ENCODE data around the gene PXK.
"Not testable (repeated sequence)": the region's sequence is repeated elsewhere in the genome, so short reads cannot be mapped to it uniquely, and the experiment has no call there.

PXK gene

DNA sequence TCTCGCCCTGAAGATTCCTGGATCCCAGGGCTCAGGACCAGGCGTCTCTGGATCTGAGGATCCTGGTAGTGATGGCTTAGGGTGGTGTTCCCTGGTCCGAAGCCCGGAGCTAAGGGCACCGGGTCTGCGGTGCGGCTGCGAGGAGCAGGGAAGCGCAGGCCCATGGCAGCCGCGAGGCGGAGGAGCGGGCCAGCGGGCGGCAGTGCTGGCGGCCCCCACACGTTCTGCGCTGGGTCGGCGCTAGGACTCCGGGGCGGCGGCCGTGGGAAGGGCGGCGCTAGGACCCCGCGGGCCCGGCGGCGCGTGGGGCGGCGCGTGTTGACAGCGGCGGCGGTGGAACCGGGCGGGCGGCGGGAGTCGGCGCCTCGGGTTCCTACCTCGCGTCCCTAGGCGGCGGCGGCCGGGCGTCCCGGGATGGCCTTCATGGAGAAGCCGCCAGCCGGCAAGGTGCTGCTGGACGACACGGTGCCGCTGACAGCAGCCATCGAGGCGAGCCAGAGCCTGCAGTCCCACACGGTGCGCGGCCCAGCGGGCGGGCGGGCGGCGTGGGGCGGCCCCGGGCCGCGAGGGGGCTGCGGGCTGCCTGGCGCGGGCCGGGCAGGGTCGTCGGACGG, at the start of gene PXK:
PXK (plus strand) TSS at position 318 of the 614 bp plus-strand sequence; CDS start at position 415, 97 bp downstream.
- Histone ChIP-seq H3K4me1 (ENCODE audit: control insufficient read depth, insufficient read depth, low read length) (peaks cover 44% of the 10 kb centered on the region), H3K36me3 (ENCODE audit: control insufficient read depth, insufficient read depth, low read length, severe bottlenecking) (no peaks in the 10 kb centered on the region), H3K27me3 (replicated peaks; ENCODE audit: control insufficient read depth, insufficient read depth, low read length) (no peaks in the 10 kb centered on the region), H3K9ac (ENCODE audit: low read length) (peak within 1 kb of the TSS; percentile 90), H3K9me3 (ENCODE audit: control insufficient read depth, low read length) (no peaks in the 10 kb centered on the region), H3K4me3 (ENCODE audit: low read length) (peak within 1 kb of the TSS; percentile 93)
- peak; percentile 93 for DNase-seq (ENCODE audit: low read depth)

- H3K4me3 ChIP-seq (ENCODE audit: low read length) = no peak overlapping the region
- no peak overlapping the region for H3K9ac ChIP-seq (ENCODE audit: low read length)
- no peaks in the 10 kb centered on the region for H3K27me3 ChIP-seq (replicated peaks; ENCODE audit: control insufficient read depth, insufficient read depth, low read length)
- H3K36me3 ChIP-seq (ENCODE audit: control insufficient read depth, insufficient read depth, low read length, severe bottlenecking) = peaks cover 14% of the 10 kb centered on the region
- no peak for DNase-seq (ENCODE audit: low read depth)
- H3K4me1 ChIP-seq (ENCODE audit: control insufficient read depth, insufficient read depth, low read length) = no peaks in the 10 kb centered on the region
- no peaks in the 10 kb centered on the region for H3K9me3 ChIP-seq (ENCODE audit: control insufficient read depth, low read length)
Measured at GRCh38 chr3:58285334-58285733, 47.4 kb upstream of the PXK start.

DNA sequence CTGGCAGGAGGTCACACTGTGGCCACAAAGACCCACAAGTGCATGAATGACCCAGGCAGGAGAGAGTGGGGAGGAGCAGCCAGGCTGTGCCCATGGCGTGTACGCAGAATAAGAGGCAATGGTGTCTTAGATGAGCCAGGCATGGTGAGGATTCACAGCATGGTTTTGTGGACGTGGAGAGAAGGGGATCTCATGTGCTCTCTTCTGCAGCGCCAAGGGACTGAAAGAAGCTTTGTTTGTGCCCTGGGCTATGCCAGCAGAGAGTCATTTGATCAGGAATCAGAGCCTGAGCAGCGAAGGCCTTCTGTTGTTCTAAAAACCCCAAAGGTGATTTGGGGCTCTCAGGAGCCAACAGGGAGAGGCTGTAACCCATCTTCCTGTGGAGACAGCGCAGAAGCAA, 45.3 kb upstream of the PXK start:
- H3K4me3 ChIP-seq (ENCODE audit: low read length) = no peak overlapping the region
- H3K27me3 ChIP-seq (replicated peaks; ENCODE audit: control insufficient read depth, insufficient read depth, low read length) = no peaks in the 10 kb centered on the region
- peaks cover 14% of the 10 kb centered on the region for H3K36me3 ChIP-seq (ENCODE audit: control insufficient read depth, insufficient read depth, low read length, severe bottlenecking)
- no peak for DNase-seq (ENCODE audit: low read depth)
- no peaks in the 10 kb centered on the region for H3K9me3 ChIP-seq (ENCODE audit: control insufficient read depth, low read length)
- H3K9ac ChIP-seq (ENCODE audit: low read length) = no peak overlapping the region
- no peaks in the 10 kb centered on the region for H3K4me1 ChIP-seq (ENCODE audit: control insufficient read depth, insufficient read depth, low read length)

DNA sequence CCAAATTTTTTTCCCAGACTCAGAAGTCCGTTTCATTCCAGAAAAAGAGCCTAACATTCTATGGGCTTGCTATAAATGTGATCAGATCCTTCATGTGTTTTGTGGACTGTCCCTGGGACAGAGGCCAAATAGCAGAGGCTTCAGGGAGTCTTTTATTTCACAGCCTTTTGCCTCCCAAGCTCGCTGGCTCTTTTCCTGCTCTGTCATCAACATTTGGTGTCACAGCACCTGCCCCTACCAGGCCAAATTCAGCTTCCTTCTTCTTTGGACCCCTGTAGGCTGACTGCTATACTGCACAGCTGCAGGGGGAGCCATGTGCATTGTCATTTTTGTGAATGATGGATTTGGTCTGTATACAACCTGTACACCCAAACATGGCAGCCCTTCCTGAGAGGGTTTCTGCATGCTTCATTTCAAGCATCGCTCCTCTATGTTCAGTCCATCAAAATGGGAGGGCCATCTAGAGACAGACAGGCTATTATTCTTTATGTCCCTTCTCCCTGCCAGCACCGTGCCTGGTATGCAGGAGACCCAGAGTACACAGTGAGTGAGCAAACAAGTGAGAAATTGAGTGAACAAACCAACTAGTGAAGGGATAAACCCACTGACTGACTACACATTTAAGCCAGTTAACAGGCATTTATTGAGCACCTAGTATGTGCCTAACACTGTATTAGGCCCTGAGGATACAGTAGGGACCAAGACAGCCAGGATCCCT, 44.5 kb upstream of the PXK start:
- H3K9me3 ChIP-seq (ENCODE audit: control insufficient read depth, low read length) = no peaks in the 10 kb centered on the region
- no peak for DNase-seq (ENCODE audit: low read depth)
- H3K27me3 ChIP-seq (replicated peaks; ENCODE audit: control insufficient read depth, insufficient read depth, low read length) = no peaks in the 10 kb centered on the region

DNA sequence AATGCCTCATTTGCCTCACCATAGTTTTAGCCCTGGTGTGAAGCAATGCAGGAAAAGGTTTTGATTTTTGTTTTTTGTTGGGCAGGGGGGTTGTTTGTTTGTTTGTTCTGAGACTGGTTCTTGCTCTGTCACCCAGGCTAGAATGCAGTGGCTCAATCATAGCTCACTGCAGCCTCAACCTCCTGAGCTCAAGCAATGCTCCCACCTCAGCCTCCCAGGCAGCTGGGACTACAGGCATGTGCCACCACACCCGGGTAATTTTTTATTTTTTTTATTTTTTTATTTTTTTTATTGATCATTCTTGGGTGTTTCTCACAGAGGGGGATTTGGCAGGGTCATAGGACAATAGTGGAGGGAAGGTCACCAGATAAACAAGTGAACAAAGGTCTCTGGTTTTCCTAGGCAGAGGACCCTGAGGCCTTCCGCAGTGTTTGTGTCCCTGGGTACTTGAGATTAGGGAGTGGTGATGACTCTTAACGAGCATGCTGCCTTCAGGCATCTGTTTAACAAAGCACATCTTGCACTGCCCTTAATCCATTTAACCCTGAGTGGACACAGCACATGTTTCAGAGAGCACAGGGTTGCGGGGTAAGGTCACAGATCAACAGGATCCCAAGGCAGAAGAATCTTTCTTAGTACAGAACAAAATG, 43.6 kb upstream of the PXK start:
- not testable (repeated sequence) for H3K4me1 ChIP-seq (ENCODE audit: control insufficient read depth, insufficient read depth, low read length); DNase-seq (ENCODE audit: low read depth); H3K4me3 ChIP-seq (ENCODE audit: low read length); H3K9me3 ChIP-seq (ENCODE audit: control insufficient read depth, low read length); H3K9ac ChIP-seq (ENCODE audit: low read length); H3K27me3 ChIP-seq (replicated peaks; ENCODE audit: control insufficient read depth, insufficient read depth, low read length)
- peaks cover 17% of the 10 kb centered on the region for H3K36me3 ChIP-seq (ENCODE audit: control insufficient read depth, insufficient read depth, low read length, severe bottlenecking)

More for the DNA sequence above, 44.5 kb upstream of the PXK start:
- Histone ChIP-seq H3K9ac (ENCODE audit: low read length) (no peak overlapping the region), H3K4me1 (ENCODE audit: control insufficient read depth, insufficient read depth, low read length) (no peaks in the 10 kb centered on the region), H3K36me3 (ENCODE audit: control insufficient read depth, insufficient read depth, low read length, severe bottlenecking) (peaks cover 14% of the 10 kb centered on the region), H3K4me3 (ENCODE audit: low read length) (no peak overlapping the region)

DNA sequence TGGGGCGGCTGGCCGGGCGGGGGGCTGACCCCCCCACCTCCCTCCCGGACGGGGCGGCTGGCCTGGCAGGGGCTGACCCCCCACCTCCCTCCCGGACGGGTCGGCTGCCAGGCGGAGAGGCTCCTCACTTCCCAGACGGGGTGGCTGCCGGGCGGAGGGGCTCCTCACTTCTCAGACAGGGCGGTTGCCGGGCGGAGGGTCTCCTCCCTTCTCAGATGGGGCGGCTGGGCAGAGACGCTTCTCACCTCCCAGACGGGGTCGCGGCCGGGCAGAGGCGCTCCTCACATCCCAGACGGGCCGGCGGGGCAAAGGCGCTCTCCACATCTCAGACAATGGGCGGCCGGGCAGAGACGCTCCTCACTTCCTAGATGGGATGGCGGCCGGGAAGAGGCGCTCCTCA, 42.2 kb upstream of the PXK start:
- not testable (repeated sequence) for H3K9ac ChIP-seq (ENCODE audit: low read length); H3K9me3 ChIP-seq (ENCODE audit: control insufficient read depth, low read length); H3K27me3 ChIP-seq (replicated peaks; ENCODE audit: control insufficient read depth, insufficient read depth, low read length); DNase-seq (ENCODE audit: low read depth); H3K4me1 ChIP-seq (ENCODE audit: control insufficient read depth, insufficient read depth, low read length); H3K4me3 ChIP-seq (ENCODE audit: low read length)
- H3K36me3 ChIP-seq (ENCODE audit: control insufficient read depth, insufficient read depth, low read length, severe bottlenecking) = peaks cover 12% of the 10 kb centered on the region

DNA sequence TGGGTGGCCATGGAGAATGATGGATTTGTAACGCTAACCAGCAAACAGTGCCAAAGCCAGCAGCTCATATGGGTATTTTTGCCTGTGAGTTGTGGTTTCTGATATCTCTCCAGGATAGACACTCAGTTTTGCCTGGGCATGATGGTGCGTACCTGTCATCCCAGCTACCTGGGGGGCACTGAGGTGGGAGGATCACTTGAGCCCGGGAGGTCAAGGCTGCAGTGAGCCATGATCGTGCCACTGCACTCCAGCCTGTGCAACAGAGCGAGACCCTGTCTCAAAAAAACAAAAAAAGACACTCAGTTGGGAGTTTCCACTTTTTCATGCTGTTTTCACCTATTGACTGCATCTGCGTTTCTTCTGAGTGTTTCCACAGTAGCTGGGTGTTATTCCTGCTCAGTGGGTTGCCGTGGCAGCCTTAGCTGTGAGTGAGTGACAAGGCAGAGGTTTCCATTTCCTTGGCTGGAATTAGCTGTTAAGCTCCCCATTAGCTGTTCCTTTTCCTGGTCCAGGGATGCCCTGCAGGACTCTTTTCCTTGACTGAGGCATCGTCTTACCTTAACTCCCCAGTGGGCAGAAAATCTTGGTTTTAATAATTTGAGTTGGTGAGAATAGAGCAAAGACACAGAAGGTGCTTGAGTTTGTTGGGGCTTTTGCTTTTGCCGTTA, 40.9 kb upstream of the PXK start:
- Histone ChIP-seq H3K27me3 (replicated peaks; ENCODE audit: control insufficient read depth, insufficient read depth, low read length) (no peaks in the 10 kb centered on the region), H3K4me1 (ENCODE audit: control insufficient read depth, insufficient read depth, low read length) (no peaks in the 10 kb centered on the region), H3K4me3 (ENCODE audit: low read length) (no peak overlapping the region), H3K36me3 (ENCODE audit: control insufficient read depth, insufficient read depth, low read length, severe bottlenecking) (peaks cover 9% of the 10 kb centered on the region), H3K9ac (ENCODE audit: low read length) (no peak overlapping the region), H3K9me3 (ENCODE audit: control insufficient read depth, low read length) (peaks cover 8% of the 10 kb centered on the region)
- no peak for DNase-seq (ENCODE audit: low read depth)

DNA sequence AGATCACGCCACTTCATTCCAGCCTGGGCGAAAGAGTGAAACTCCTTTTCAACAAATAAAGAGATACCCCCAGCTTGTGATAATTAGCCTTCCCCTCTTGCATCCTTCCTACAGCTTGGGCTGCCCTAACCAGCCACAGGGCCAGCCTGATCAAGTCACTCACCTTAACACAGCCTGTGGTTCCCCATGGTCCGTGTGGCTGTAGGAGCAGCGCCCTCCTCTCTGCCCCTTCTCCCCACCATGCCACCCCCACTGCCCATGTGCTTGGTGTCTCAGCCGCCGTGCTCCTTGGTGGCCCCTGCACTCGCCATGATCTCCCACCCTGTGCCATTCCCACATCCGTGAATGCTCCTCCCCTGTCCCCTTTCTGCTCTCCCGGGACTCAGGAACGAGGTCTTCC, 39.8 kb upstream of the PXK start:
- no peak overlapping the region for H3K4me3 ChIP-seq (ENCODE audit: low read length)
- no peak for DNase-seq (ENCODE audit: low read depth)

GRCh38 chr3:58293516-58293915, 39.2 kb upstream of the PXK start:
- Histone ChIP-seq H3K9ac (ENCODE audit: low read length) (no peak overlapping the region), H3K36me3 (ENCODE audit: control insufficient read depth, insufficient read depth, low read length, severe bottlenecking) (peaks cover 4% of the 10 kb centered on the region), H3K4me1 (ENCODE audit: control insufficient read depth, insufficient read depth, low read length) (no peaks in the 10 kb centered on the region), H3K4me3 (ENCODE audit: low read length) (no peak overlapping the region), H3K9me3 (ENCODE audit: control insufficient read depth, low read length) (peaks cover 8% of the 10 kb centered on the region), H3K27me3 (replicated peaks; ENCODE audit: control insufficient read depth, insufficient read depth, low read length) (no peaks in the 10 kb centered on the region)
- DNase-seq (ENCODE audit: low read depth) = no peak

More for the DNA sequence above, 39.8 kb upstream of the PXK start:
- H3K9me3 ChIP-seq (ENCODE audit: control insufficient read depth, low read length) = peaks cover 8% of the 10 kb centered on the region
- H3K9ac ChIP-seq (ENCODE audit: low read length) = no peak overlapping the region
- H3K36me3 ChIP-seq (ENCODE audit: control insufficient read depth, insufficient read depth, low read length, severe bottlenecking) = peaks cover 9% of the 10 kb centered on the region
- H3K27me3 ChIP-seq (replicated peaks; ENCODE audit: control insufficient read depth, insufficient read depth, low read length) = no peaks in the 10 kb centered on the region
- no peaks in the 10 kb centered on the region for H3K4me1 ChIP-seq (ENCODE audit: control insufficient read depth, insufficient read depth, low read length)

- DNase-seq (ENCODE audit: low read depth) = no peak
- H3K4me1 ChIP-seq (ENCODE audit: control insufficient read depth, insufficient read depth, low read length) = no peaks in the 10 kb centered on the region
- H3K9ac ChIP-seq (ENCODE audit: low read length) = no peak overlapping the region
- no peak overlapping the region for H3K4me3 ChIP-seq (ENCODE audit: low read length)
- H3K9me3 ChIP-seq (ENCODE audit: control insufficient read depth, low read length) = peaks cover 8% of the 10 kb centered on the region
- H3K36me3 ChIP-seq (ENCODE audit: control insufficient read depth, insufficient read depth, low read length, severe bottlenecking) = peaks cover 4% of the 10 kb centered on the region
- peaks cover 3% of the 10 kb centered on the region for H3K27me3 ChIP-seq (replicated peaks; ENCODE audit: control insufficient read depth, insufficient read depth, low read length)
Measured at GRCh38 chr3:58296269-58296668, 36.4 kb upstream of the PXK start.

- DNase-seq (ENCODE audit: low read depth) = no peak
- no peak overlapping the region for H3K9ac ChIP-seq (ENCODE audit: low read length)
Measured at GRCh38 chr3:58296843-58297242, 35.8 kb upstream of the PXK start.

More at GRCh38 chr3:58296843-58297242, 35.8 kb upstream of the PXK start:
- H3K4me3 ChIP-seq (ENCODE audit: low read length) = no peak overlapping the region
- peaks cover 3% of the 10 kb centered on the region for H3K27me3 ChIP-seq (replicated peaks; ENCODE audit: control insufficient read depth, insufficient read depth, low read length)
- no peaks in the 10 kb centered on the region for H3K4me1 ChIP-seq (ENCODE audit: control insufficient read depth, insufficient read depth, low read length)
- peaks cover 8% of the 10 kb centered on the region for H3K9me3 ChIP-seq (ENCODE audit: control insufficient read depth, low read length)
- peaks cover 4% of the 10 kb centered on the region for H3K36me3 ChIP-seq (ENCODE audit: control insufficient read depth, insufficient read depth, low read length, severe bottlenecking)

Measured in adipocyte (in vitro differentiated cells).